GM19239 (cell line): Measurements from ENCODE around the gene PRELID2.
"Not testable (repeated sequence)": the region's sequence is repeated elsewhere in the genome, so short reads cannot be mapped to it uniquely, and the experiment has no call there.

Experiments used
- DNase-seq: peaks from one replicate; pipeline ENCODE4 v3.0.0; 2011; ENCODE audit warnings: low spot score; ENCODE audit not compliant: insufficient read length
- FAIRE-seq: peaks from 2 replicates; lab custom pipeline; 2011; peaks lifted over from hg19 to GRCh38; lab: Jason Lieb, UNC

The PRELID2 gene

GRCh38 chr5:145834917-145835847, at the start of gene PRELID2:
Gene PRELID2, minus strand, starts transcription at chr5:145835342. Its CDS starts 91 bp downstream, at chr5:145835251.
- FAIRE-seq (no peak), DNase-seq (peak; percentile 45)

GRCh38 chr5:145874765-145875164, 39.6 kb upstream of the PRELID2 start:
- DNase-seq: no peak
- FAIRE-seq: no peak

- FAIRE-seq (no peak), DNase-seq (no peak)
Observed at GRCh38 chr5:145872914-145873313, 37.8 kb upstream of the PRELID2 start, which contains the start of gene GRXCR2. Gene GRXCR2, minus strand, starts transcription at chr5:145873014. Its CDS starts 46 bp downstream, at chr5:145872968.

GRCh38 chr5:145872486-145872885, 37.3 kb upstream of the PRELID2 start:
- DNase-seq: no peak
- FAIRE-seq: no peak

GRCh38 chr5:145869753-145870152, 34.6 kb upstream of the PRELID2 start:
- DNase-seq: no peak
- no peak for FAIRE-seq

- FAIRE-seq: no peak
- DNase-seq: no peak
Observed at GRCh38 chr5:145867806-145868205, 32.7 kb upstream of the PRELID2 start.

GRCh38 chr5:145864432-145864831, 29.3 kb upstream of the PRELID2 start:
- not testable (repeated sequence) for FAIRE-seq, DNase-seq

GRCh38 chr5:145863003-145863402, 27.9 kb upstream of the PRELID2 start:
- FAIRE-seq (no peak), DNase-seq (no peak)

GRCh38 chr5:145859897-145860296, 24.8 kb upstream of the PRELID2 start:
- no peak for DNase-seq
- no peak for FAIRE-seq

GRCh38 chr5:145859453-145859852, 24.3 kb upstream of the PRELID2 start:
- DNase-seq (no peak), FAIRE-seq (no peak)

GRCh38 chr5:145858959-145859358, 23.8 kb upstream of the PRELID2 start:
- FAIRE-seq: no peak

GRCh38 chr5:145856285-145856818, 21.2 kb upstream of the PRELID2 start:
- no peak for FAIRE-seq
- no peak for DNase-seq

More at GRCh38 chr5:145858959-145859358, 23.8 kb upstream of the PRELID2 start:
- no peak for DNase-seq

GRCh38 chr5:145855763-145856267, 20.7 kb upstream of the PRELID2 start:
- FAIRE-seq (no peak), DNase-seq (no peak)

- DNase-seq (no peak), FAIRE-seq (no peak)
Observed at GRCh38 chr5:145854651-145855258, 19.6 kb upstream of the PRELID2 start.

- no peak for DNase-seq
- no peak for FAIRE-seq
Observed at GRCh38 chr5:145853781-145854376, 18.7 kb upstream of the PRELID2 start.

- DNase-seq (no peak), FAIRE-seq (no peak)
Observed at GRCh38 chr5:145852990-145853389, 17.8 kb upstream of the PRELID2 start.

- FAIRE-seq (no peak), DNase-seq (no peak)
Observed at GRCh38 chr5:145848854-145849253, 13.7 kb upstream of the PRELID2 start.

- FAIRE-seq (no peak), DNase-seq (no peak)
Observed at GRCh38 chr5:145847499-145848497, 12.7 kb upstream of the PRELID2 start.

- FAIRE-seq (no peak), DNase-seq (no peak)
Observed at GRCh38 chr5:145846081-145846480, 10.9 kb upstream of the PRELID2 start.
